Measurements from ENCODE around the gene OR51M1.
"Not testable (repeated sequence)": the region's sequence is repeated elsewhere in the genome, so short reads cannot be mapped to it uniquely, and the experiment has no call there.

The OR51M1 gene

GRCh38 chr11:5383576-5383975 is at the start of gene OR51M1:
Gene OR51M1, plus strand, starts transcription at chr11:5383812. Its CDS starts 5,587 bp downstream, at chr11:5389399.
- DNase-seq (ENCODE audit: extremely low read depth in 1 of 2, low read depth in 1 of 2) = no peak

- DNase-seq (ENCODE audit: extremely low read depth in 1 of 2, low read depth in 1 of 2) = no peak
Measured at GRCh38 chr11:5335170-5335569, 48.4 kb upstream of the OR51M1 start.

- DNase-seq (ENCODE audit: extremely low read depth in 1 of 2, low read depth in 1 of 2) = no peak
Measured at GRCh38 chr11:5336331-5336730, 47.3 kb upstream of the OR51M1 start.

- DNase-seq (ENCODE audit: extremely low read depth in 1 of 2, low read depth in 1 of 2) = not testable (repeated sequence)
Measured at GRCh38 chr11:5337253-5337652, 46.4 kb upstream of the OR51M1 start.

GRCh38 chr11:5339771-5340322 is 43.8 kb upstream of the OR51M1 start:
- no peak for DNase-seq (ENCODE audit: extremely low read depth in 1 of 2, low read depth in 1 of 2)

GRCh38 chr11:5343474-5344335 is 39.9 kb upstream of the OR51M1 start, which contains the start of gene OR51B5:
Gene OR51B5, minus strand, starts transcription at chr11:5343524. Its CDS starts 0 bp downstream, at chr11:5343524.
- DNase-seq (ENCODE audit: extremely low read depth in 1 of 2, low read depth in 1 of 2) = no peak

- no peak for DNase-seq (ENCODE audit: extremely low read depth in 1 of 2, low read depth in 1 of 2)
Measured at GRCh38 chr11:5345831-5346230, 37.8 kb upstream of the OR51M1 start.

GRCh38 chr11:5348551-5349194 is 34.9 kb upstream of the OR51M1 start:
- no peak for DNase-seq (ENCODE audit: extremely low read depth in 1 of 2, low read depth in 1 of 2)

GRCh38 chr11:5349550-5349949 is 34.1 kb upstream of the OR51M1 start:
- DNase-seq (ENCODE audit: extremely low read depth in 1 of 2, low read depth in 1 of 2) = no peak

- no peak for DNase-seq (ENCODE audit: extremely low read depth in 1 of 2, low read depth in 1 of 2)
Measured at GRCh38 chr11:5351208-5351607, 32.4 kb upstream of the OR51M1 start, which contains the start of gene OR51B6. Gene OR51B6, plus strand, starts transcription at chr11:5351508. Its CDS starts 0 bp downstream, at chr11:5351508.

- DNase-seq (ENCODE audit: extremely low read depth in 1 of 2, low read depth in 1 of 2) = not testable (repeated sequence)
Measured at GRCh38 chr11:5356031-5356430, 27.6 kb upstream of the OR51M1 start.

- DNase-seq (ENCODE audit: extremely low read depth in 1 of 2, low read depth in 1 of 2) = no peak
Measured at GRCh38 chr11:5362017-5362625, 21.5 kb upstream of the OR51M1 start.

GRCh38 chr11:5363679-5364078 is 19.9 kb upstream of the OR51M1 start:
- DNase-seq (ENCODE audit: extremely low read depth in 1 of 2, low read depth in 1 of 2) = no peak

- DNase-seq (ENCODE audit: extremely low read depth in 1 of 2, low read depth in 1 of 2) = no peak
Measured at GRCh38 chr11:5364214-5364613, 19.4 kb upstream of the OR51M1 start.

GRCh38 chr11:5366365-5366764 is 17.2 kb upstream of the OR51M1 start:
- DNase-seq (ENCODE audit: extremely low read depth in 1 of 2, low read depth in 1 of 2) = not testable (repeated sequence)

- DNase-seq (ENCODE audit: extremely low read depth in 1 of 2, low read depth in 1 of 2) = no peak
Measured at GRCh38 chr11:5366856-5367255, 16.8 kb upstream of the OR51M1 start.

GRCh38 chr11:5367448-5368074 is 16.1 kb upstream of the OR51M1 start:
- no peak for DNase-seq (ENCODE audit: extremely low read depth in 1 of 2, low read depth in 1 of 2)

- DNase-seq (ENCODE audit: extremely low read depth in 1 of 2, low read depth in 1 of 2) = no peak
Measured at GRCh38 chr11:5368502-5369043, 15.0 kb upstream of the OR51M1 start.

- DNase-seq (ENCODE audit: extremely low read depth in 1 of 2, low read depth in 1 of 2) = no peak
Measured at GRCh38 chr11:5369789-5370188, 13.8 kb upstream of the OR51M1 start.

- no peak for DNase-seq (ENCODE audit: extremely low read depth in 1 of 2, low read depth in 1 of 2)
Measured at GRCh38 chr11:5380740-5381342, 2.8 kb upstream of the OR51M1 start.

Data from stimulated activated CD8-positive, alpha-beta memory T cell treated with anti-CD3 and anti-CD28 coated beads, Interleukin-7, amount 100 ng/mL, for 48 hours (primary cell).